T-cell (primary cell): ENCODE results near the gene MGA. TPM values are rescaled to one million over a fixed set of nuclear protein-coding genes. Genes with fewer than 3 reads are reported as not detected.
A peak's percentile ranks its signal among the peaks of the same experiment; 100 is the strongest.

Experiments used
- ATAC-seq, 4 experiments: fragments of 200-7000 bp in 3 of 4; fragments of 150-1000 bp in 1 of 4; cut with Tn5 transposase; replicated peaks in 1 of 4; 1 replicate in 3 of 4; 2 replicates in 1 of 4; pipeline ENCODE4 v1.10.0; 2021; ENCODE audit warnings: moderate library complexity in 3 of 4, mild to moderate bottlenecking in 2 of 4, moderate number of reproducible peaks in 1 of 4
- CTCF ChIA-PET, 2 donors: fragments of 300-600 bp; sonication (Branson Sonifier 250); formaldehyde crosslinking; loops; one replicate each; lab custom pipeline; 2022; ENCODE audit warnings: antibody characterized with exemption in 2 of 2; lab: Charles Lee
- POLR2A ChIA-PET, 2 donors: fragments of 300-600 bp; sonication (Branson Sonifier 250); formaldehyde crosslinking; loops; one replicate each; lab custom pipeline; 2022; ENCODE audit warnings: antibody characterized with exemption in 2 of 2; lab: Charles Lee
- DNase-seq, 35 experiments: peaks; one replicate each; pipeline versions ENCODE4 v3.0.0 to v3.0.0-alpha.2; 2013 to 2023
- H3K27ac ChIP-seq: one replicate; pipeline ENCODE4 v1.5.1; 2013; ENCODE audit warnings: low read length
- H3K27me3 ChIP-seq, 2 experiments: replicated peaks in 1 of 2; 1 replicate in 1 of 2; 2 replicates in 1 of 2; pipeline versions ENCODE4 v1.6.1 to v1.7.0; 2013; ENCODE audit warnings: low read length in 1 of 2, mixed read lengths in 1 of 2; ENCODE audit not compliant: control insufficient read depth in 2 of 2, insufficient read depth in 2 of 2; ENCODE audit errors: extremely low read depth in 1 of 2
- H3K36me3 ChIP-seq, 2 donors: 1 replicate in 1 of 2; 2 replicates in 1 of 2; pipeline versions ENCODE4 v1.6.1 to v1.7.0; 2013; ENCODE audit warnings: low read length in 1 of 2; ENCODE audit not compliant: control insufficient read depth in 2 of 2, insufficient read depth in 1 of 2; ENCODE audit errors: extremely low read depth in 1 of 2
- H3K4me1 ChIP-seq, 2 experiments: 1 replicate in 1 of 2; 2 replicates in 1 of 2; pipeline versions ENCODE4 v1.6.1 to v1.7.0; 2013; ENCODE audit warnings: low read length in 2 of 2, mixed read lengths in 1 of 2; ENCODE audit not compliant: insufficient read depth in 2 of 2, control insufficient read depth in 1 of 2; ENCODE audit errors: extremely low read depth in 1 of 2
- H3K4me3 ChIP-seq, 2 donors: 1 replicate in 1 of 2; 2 replicates in 1 of 2; pipeline versions ENCODE4 v1.5.1 to v1.7.0; 2013; ENCODE audit warnings: mild to moderate bottlenecking in 2 of 2, low read length in 1 of 2, moderate library complexity in 1 of 2; ENCODE audit not compliant: control insufficient read depth in 1 of 2; ENCODE audit errors: extremely low read depth in 1 of 2
- H3K9me3 ChIP-seq: 2 replicates; pipeline ENCODE4 v1.7.0; 2013
- H3K27ac Mint-ChIP-seq, 2 donors: one replicate each; pipeline ENCODE4 v1.8.0; 2020 to 2021; ENCODE audit warnings: mild to moderate bottlenecking in 2 of 2, mixed read lengths in 2 of 2
- H3K27me3 Mint-ChIP-seq, 2 donors: one replicate each; pipeline ENCODE4 v1.8.0; 2021 to 2022; ENCODE audit warnings: mixed read lengths in 2 of 2
- H3K36me3 Mint-ChIP-seq: one replicate; pipeline ENCODE4 v1.8.0; 2021; ENCODE audit warnings: mixed read lengths
- H3K4me1 Mint-ChIP-seq, 3 donors: one replicate each; pipeline ENCODE4 v1.8.0; 2020 to 2022; ENCODE audit warnings: mixed read lengths in 3 of 3, mild to moderate bottlenecking in 1 of 3
- H3K4me3 Mint-ChIP-seq, 3 donors: one replicate each; pipeline ENCODE4 v1.8.0; 2020 to 2022; ENCODE audit warnings: mild to moderate bottlenecking in 3 of 3, mixed read lengths in 3 of 3, moderate library complexity in 3 of 3
- H3K9me3 Mint-ChIP-seq, 3 donors: one replicate each; pipeline ENCODE4 v1.8.0; 2020 to 2022; ENCODE audit warnings: mixed read lengths in 3 of 3
- WGBS: methylation state at CpG from one replicate; pipeline ENCODE4 v1.1.5; 2013; ENCODE audit warnings: missing lambda C conversion rate; ENCODE audit not compliant: insufficient coverage; 5-methylcytosine and 5-hydroxymethylcytosine counted together
- total RNA-seq, 35 experiments: library from RNA in 6 of 35; stranded (reverse) in 6 of 35; fragments of 120-200 nt in 1 of 35; gene quantifications; one replicate each; pipeline versions ENCODE4 v1.2.1 to v1.2.4 and lab custom pipeline; 2013 to 2026

MGA gene
- 10 to 100 TPM; 49.7 to 58.7 (median 54.7) TPM for total RNA-seq
- total RNA-seq (2013): 80.7 TPM
- total RNA-seq (lab: John Stamatoyannopoulos, UW): 123 to 405 (median 254) reads per million in 29 experiments

- Mint-ChIP-seq H3K9me3 (peaks cover 0 to 3% (median 0%) of the 10 kb centered on the region in 3 donors), H3K27me3 (peaks cover 0 to 3% of the 10 kb centered on the region in 2 donors), H3K27ac (peak within 1 kb of the TSS; percentile 94 to 96), H3K36me3 (no peaks in the 10 kb centered on the region), H3K4me3 (peak within 1 kb of the TSS; percentile 88 to 98 (median 96)), H3K4me1 (peaks cover 45 to 58% (median 53%) of the 10 kb centered on the region in 3 donors)
- Histone ChIP-seq H3K27me3 (peaks cover 0 to 3% of the 10 kb centered on the region in 2 experiments), H3K9me3 (no peaks in the 10 kb centered on the region), H3K27ac (peak within 1 kb of the TSS; percentile 94), H3K4me1 (peaks cover 14 to 30% of the 10 kb centered on the region in 2 experiments), H3K36me3 (no peaks in the 10 kb centered on the region), H3K4me3 (peak within 1 kb of the TSS; percentile 59 to 73)
- under 1% methylated on average over 89 of the region's 93 CpGs for WGBS
- ChIA-PET POLR2A (interaction anchor here (0.5 to 1.5 kb wide), 7 partner anchors 11 to 121 kb away, joined by 3 to 7 read pairs (median 4); partner anchors contain the start of gene MAPKBP1 (in 2 of the 2)), CTCF (interaction anchor here in 1 of 2 donors (0.6 to 1.4 kb wide), 4 partner anchors 52 to 103 kb away, joined by 3 to 6 read pairs (median 4); no protein-coding TSS in a partner anchor)
- ATAC-seq (peak; percentile 80 to 86 (median 85)), DNase-seq (peak; percentile 77 to 94 (median 84))
Measured at GRCh38 chr15:41660235-41661077, at the start of gene MGA. Gene MGA, plus strand, starts transcription at chr15:41660405.

GRCh38 chr15:41620536-41621199 lies 39.5 kb upstream of the MGA start:
- Histone ChIP-seq H3K4me1 (peaks cover 0 to 16% of the 10 kb centered on the region in 2 experiments), H3K36me3 (no peaks in the 10 kb centered on the region), H3K27ac (peak overlapping the region; percentile 25), H3K9me3 (no peaks in the 10 kb centered on the region), H3K4me3 (peak overlapping the region; percentile 50 to 64), H3K27me3 (no peaks in the 10 kb centered on the region)
- Mint-ChIP-seq H3K4me3 (peak overlapping the region; percentile 78 to 81 (median 79)), H3K27me3 (no peaks in the 10 kb centered on the region), H3K36me3 (no peaks in the 10 kb centered on the region), H3K4me1 (peaks cover 16 to 19% (median 16%) of the 10 kb centered on the region in 3 donors), H3K9me3 (peaks cover 4 to 8% (median 6%) of the 10 kb centered on the region in 3 donors), H3K27ac (peak overlapping the region in 1 of 2 donors; percentile 40)
- ChIA-PET CTCF (interaction anchor here in 1 of 2 donors (0.7 to 2.4 kb wide), 4 partner anchors 17 to 96 kb away, joined by 3 to 9 read pairs (median 4); no protein-coding TSS in a partner anchor), POLR2A (interaction anchor here (0.6 kb wide), 3 partner anchors 8 to 1534 kb away, joined by 3 read pairs; no protein-coding TSS in a partner anchor)
- DNase-seq: peak in 1 of 35 experiments; percentile 13
- peak in 2 of 4 experiments; percentile 3 to 15 for ATAC-seq
- WGBS: 27% methylated on average over 10 of the region's 18 CpGs

GRCh38 chr15:41621200-41622193 lies 38.7 kb upstream of the MGA start:
- peaks cover 16 to 19% (median 16%) of the 10 kb centered on the region in 3 donors for H3K4me1 Mint-ChIP-seq
- H3K36me3 Mint-ChIP-seq: no peaks in the 10 kb centered on the region
- H3K9me3 ChIP-seq: no peaks in the 10 kb centered on the region
- no peaks in the 10 kb centered on the region for H3K36me3 ChIP-seq
- peaks cover 4 to 8% (median 6%) of the 10 kb centered on the region in 3 donors for H3K9me3 Mint-ChIP-seq
- no peaks in the 10 kb centered on the region for H3K27me3 ChIP-seq
- ATAC-seq (peak; percentile 86 to 91 (median 89)), DNase-seq (peak; percentile 52 to 83 (median 71))
- peaks cover 0 to 16% of the 10 kb centered on the region in 2 experiments for H3K4me1 ChIP-seq
- ChIA-PET POLR2A (interaction anchor here in 1 of 2 donors (0.6 kb wide), 1 partner anchor 9 kb away, joined by 3 read pairs; no protein-coding TSS in a partner anchor), CTCF (interaction anchor here in 1 of 2 donors (2.4 kb wide), 1 partner anchor 18 kb away, joined by 9 read pairs; no protein-coding TSS in a partner anchor)
- WGBS: 3% methylated on average over 80 of the region's 104 CpGs
- peak overlapping the region; percentile 50 to 64 for H3K4me3 ChIP-seq
- H3K27ac ChIP-seq: peak overlapping the region; percentile 61
- H3K4me3 Mint-ChIP-seq: peak overlapping the region; percentile 78 to 81 (median 79)
- peak overlapping the region; percentile 31 to 55 for H3K27ac Mint-ChIP-seq
- no peaks in the 10 kb centered on the region for H3K27me3 Mint-ChIP-seq

GRCh38 chr15:41622901-41623300 lies 37.3 kb upstream of the MGA start:
- peaks cover 0 to 16% of the 10 kb centered on the region in 2 experiments for H3K4me1 ChIP-seq
- no peak overlapping the region for H3K27ac Mint-ChIP-seq
- no CpG with 5 or more reads among the region's 4 CpGs for WGBS
- no peaks in the 10 kb centered on the region for H3K9me3 ChIP-seq
- no peaks in the 10 kb centered on the region for H3K36me3 ChIP-seq
- peak overlapping the region in 2 of 3 donors; percentile 78 to 79 for H3K4me3 Mint-ChIP-seq
- peaks cover 16 to 19% (median 16%) of the 10 kb centered on the region in 3 donors for H3K4me1 Mint-ChIP-seq
- H3K4me3 ChIP-seq: no peak overlapping the region
- H3K27me3 ChIP-seq: no peaks in the 10 kb centered on the region
- CTCF ChIA-PET: interaction anchor here in 1 of 2 donors (0.7 to 2.4 kb wide), 2 partner anchors 19 to 300 kb away, joined by 3 to 9 read pairs; no protein-coding TSS in a partner anchor
- ATAC-seq: no peak
- no peak overlapping the region for H3K27ac ChIP-seq
- no peak for DNase-seq
- H3K9me3 Mint-ChIP-seq: peaks cover 2 to 4% (median 3%) of the 10 kb centered on the region in 3 donors
- no peaks in the 10 kb centered on the region for H3K36me3 Mint-ChIP-seq
- POLR2A ChIA-PET: no interaction called here
- H3K27me3 Mint-ChIP-seq: no peaks in the 10 kb centered on the region

- Mint-ChIP-seq H3K27me3 (no peaks in the 10 kb centered on the region), H3K27ac (no peak overlapping the region), H3K4me3 (no peak overlapping the region), H3K4me1 (peaks cover 5 to 16% (median 5%) of the 10 kb centered on the region in 3 donors), H3K36me3 (no peaks in the 10 kb centered on the region), H3K9me3 (no peaks in the 10 kb centered on the region)
- ATAC-seq (no peak), DNase-seq (no peak)
- Histone ChIP-seq H3K27ac (no peak overlapping the region), H3K4me1 (no peaks in the 10 kb centered on the region), H3K36me3 (no peaks in the 10 kb centered on the region), H3K27me3 (no peaks in the 10 kb centered on the region), H3K4me3 (no peak overlapping the region), H3K9me3 (no peaks in the 10 kb centered on the region)
- POLR2A ChIA-PET: interaction anchor here in 1 of 2 donors (0.6 kb wide), 2 partner anchors 210 to 1468 kb away, joined by 3 to 4 read pairs; no protein-coding TSS in a partner anchor
- no CpG with 5 or more reads among the region's 1 CpG for WGBS
- CTCF ChIA-PET: no interaction called here
Measured at GRCh38 chr15:41627203-41627602, 33.0 kb upstream of the MGA start.
